K562 (cell line): Measurements from ENCODE around the gene PIGQ. TPM values are rescaled to one million over a fixed set of nuclear protein-coding genes. Genes with fewer than 3 reads are reported as not detected.

Experiments used
- ATAC-seq: fragments of 200-7000 bp; cut with Tn5 transposase; 3 replicates; pipeline ENCODE4 v1.9.1; 2020; ENCODE audit warnings: moderate library complexity
- BruUV-seq: library from RNA; stranded (reverse); fragments of 400-500 nt; replicated peaks from 2 replicates; lab custom pipeline; 2021; lab: Mats Ljungman, UMichigan
- CTCF ChIA-PET: fragments of 300-600 bp; formaldehyde crosslinking; extraction: SDS; loops from one replicate; lab custom pipeline; 2021; ENCODE audit warnings: low intra/inter-chr PET ratio; lab: Yijun Ruan, JAX
- POLR2A ChIA-PET: fragments of 300-600, 350-650 bp; sonication (Branson Sonifier 250); formaldehyde crosslinking; extraction: SDS; loops from one replicate; lab custom pipeline; 2021; ENCODE audit warnings: antibody characterized with exemption, inconsistent platforms; lab: Yijun Ruan, JAX
- DNase-seq, 4 experiments: peaks; one replicate each; pipeline versions ENCODE4 v3.0.0 to v3.0.0-alpha.2; 2011 to 2018; ENCODE audit warnings: low spot score in 3 of 4, mixed read lengths in 3 of 4; ENCODE audit errors: extremely low read depth in 1 of 4
- FAIRE-seq: peaks from 2 replicates; lab custom pipeline; 2011; peaks lifted over from hg19 to GRCh38; lab: Jason Lieb, UNC
- H2AFZ ChIP-seq: 2 replicates; pipeline ENCODE4 v1.6.0; 2011; ENCODE audit warnings: low read depth, low read length, control low read depth, inconsistent platforms
- H3K27ac ChIP-seq: fragments of 200-600 bp; 3 replicates; pipeline ENCODE4 v1.8.0; 2011; ENCODE audit warnings: low read depth, mild to moderate bottlenecking, control low read depth, inconsistent platforms, low read length, moderate library complexity, mixed read lengths; ENCODE audit errors: extremely low read depth
- H3K27me3 ChIP-seq, 2 experiments: fragments of 300-600 bp in 1 of 2; 2 replicates in 1 of 2; 3 replicates in 1 of 2; pipeline versions ENCODE4 v1.6.0 to v1.8.0; 2011; ENCODE audit warnings: inconsistent platforms in 2 of 2, low read length in 2 of 2, mild to moderate bottlenecking in 1 of 2, mixed read lengths in 1 of 2, moderate library complexity in 1 of 2; ENCODE audit not compliant: control insufficient read depth in 2 of 2, insufficient read depth in 2 of 2
- H3K36me3 ChIP-seq: fragments of 300-600 bp; 3 replicates; pipeline ENCODE4 v1.8.0; 2011; ENCODE audit warnings: mild to moderate bottlenecking, low read length, inconsistent platforms; ENCODE audit not compliant: control insufficient read depth, insufficient read depth
- H3K4me1 ChIP-seq, 2 experiments: fragments of 200-600 bp in 1 of 2; replicated peaks in 1 of 2; 2 replicates in 1 of 2; 3 replicates in 1 of 2; pipeline versions ENCODE4 v1.5.1 to v1.8.0; 2011; ENCODE audit warnings: inconsistent platforms in 2 of 2, low read length in 2 of 2, mild to moderate bottlenecking in 1 of 2, mixed read lengths in 1 of 2, moderate library complexity in 1 of 2; ENCODE audit not compliant: control insufficient read depth in 2 of 2, insufficient read depth in 2 of 2
- H3K4me2 ChIP-seq: 2 replicates; pipeline ENCODE4 v1.6.1; 2011; ENCODE audit warnings: low read length, control low read depth, inconsistent platforms, mixed read lengths; ENCODE audit not compliant: insufficient read depth
- H3K4me3 ChIP-seq: fragments of 200-600 bp; sonication (generic), shearing (Covaris generic); 2 replicates; pipeline ENCODE4 v1.5.1; 2016; ENCODE audit warnings: control low read depth, inconsistent platforms
- H3K79me2 ChIP-seq: fragments of 200-600 bp; 3 replicates; pipeline ENCODE4 v1.8.0; 2011; ENCODE audit warnings: low read length, inconsistent platforms; ENCODE audit not compliant: control insufficient read depth, insufficient read depth
- H3K9ac ChIP-seq, 2 experiments: 2 replicates each; pipeline versions ENCODE4 v1.6.0 to v1.6.1; 2011; ENCODE audit warnings: low read depth in 2 of 2, low read length in 2 of 2, control low read depth in 1 of 2, inconsistent platforms in 1 of 2, mild to moderate bottlenecking in 1 of 2, mixed read lengths in 1 of 2; ENCODE audit not compliant: insufficient read depth in 1 of 2
- H3K9me1 ChIP-seq: one replicate; pipeline ENCODE4 v1.6.0; 2011; ENCODE audit warnings: inconsistent platforms, mild to moderate bottlenecking, low read length, moderate library complexity; ENCODE audit not compliant: control insufficient read depth, insufficient read depth
- H3K9me3 ChIP-seq: replicated peaks from 2 replicates; pipeline ENCODE4 v1.5.1; 2011; ENCODE audit warnings: low read depth, low read length, inconsistent platforms; ENCODE audit not compliant: control insufficient read depth, insufficient read depth
- H4K20me1 ChIP-seq: replicated peaks from 2 replicates; pipeline ENCODE4 v1.6.1; 2011; ENCODE audit warnings: low read length, inconsistent platforms, mixed read lengths; ENCODE audit not compliant: control insufficient read depth, insufficient read depth
- ATF3 ChIP-seq, 2 experiments: fragments of 450-650 bp in 1 of 2; sonication (generic) in 1 of 2; formaldehyde crosslinking in 1 of 2; IDR thresholded peaks in 1 of 2; conservative IDR thresholded peaks in 1 of 2; 2 replicates each; pipeline versions ENCODE4 v1.6.1 to v1.8.1; 2016 to 2023; ENCODE audit warnings: mild to moderate bottlenecking in 2 of 2, moderate library complexity in 2 of 2, inconsistent platforms in 1 of 2, missing genetic modification reagents in 1 of 2
- BCL6 ChIP-seq: fragments of 250-450 bp; sonication (Bioruptor Pico); IDR thresholded peaks from 2 replicates; pipeline ENCODE4 v1.4.0; 2020
- DDX20 ChIP-seq: fragments of 450-650 bp; IDR thresholded peaks from 2 replicates; pipeline ENCODE4 v1.6.1; 2016; ENCODE audit warnings: missing genetic modification characterization, low read depth, mild to moderate bottlenecking, missing compliant biosample characterization, moderate library complexity
- HDAC3 ChIP-seq: fragments of 450-650 bp; IDR thresholded peaks from 2 replicates; pipeline ENCODE4 v1.6.1; 2018; ENCODE audit warnings: borderline replicate concordance, mild to moderate bottlenecking, moderate library complexity; ENCODE audit not compliant: partially characterized antibody
- KLF10 ChIP-seq: fragments of 250-450 bp; sonication (Bioruptor Pico); IDR thresholded peaks from 2 replicates; pipeline ENCODE4 v1.6.1; 2021; ENCODE audit warnings: matching md5 sums
- POLR2AphosphoS2 ChIP-seq: IDR thresholded peaks from 2 replicates; pipeline ENCODE4 v1.6.1; 2012; ENCODE audit warnings: low read length, improper control_type of control experiment
- SRF ChIP-seq, 2 experiments: fragments of 250-450, 450-650 bp in 1 of 2; sonication (Bioruptor Pico) in 1 of 2; sonication (generic) in 1 of 2; formaldehyde crosslinking; IDR thresholded peaks; 2 replicates each; pipeline versions ENCODE4 v1.5.0 to v1.5.1; 2020 to 2022; ENCODE audit warnings: mild to moderate bottlenecking in 1 of 2, missing genetic modification reagents in 1 of 2
- XRCC5 ChIP-seq: fragments of 200-400 bp; formaldehyde crosslinking; IDR thresholded peaks from 2 replicates; pipeline ENCODE4 v1.6.1; 2017; ENCODE audit warnings: low read depth, mild to moderate bottlenecking, low read length
- ZKSCAN1 ChIP-seq: fragments of 150-350 bp; IDR thresholded peaks from 2 replicates; pipeline ENCODE4 v1.6.1; 2016; ENCODE audit warnings: low read depth, low read length
- ZNF140 ChIP-seq: fragments of 250-450 bp; sonication (Bioruptor Pico); IDR thresholded peaks from 2 replicates; pipeline ENCODE4 v1.8.0; 2021; ENCODE audit warnings: moderate library complexity, mild to moderate bottlenecking, inconsistent platforms
- ZSCAN29 ChIP-seq: fragments of 450-650 bp; IDR thresholded peaks from 2 replicates; pipeline ENCODE4 v1.6.1; 2017
- whole genome bisulfite sequencing: fragments of 100-300 bp; shearing (Covaris generic); methylation state at CpG from one replicate; pipeline ENCODE4 v1.1.6; 2016; ENCODE audit warnings: low coverage, mixed read lengths; ENCODE audit not compliant: insufficient coverage; ENCODE audit errors: missing lambda C conversion rate; 5-methylcytosine and 5-hydroxymethylcytosine counted together
- in situ Hi-C: fragments of 300-500 bp; cut with MboI; formaldehyde crosslinking; loops from 4 replicates; pipeline ENCODE4 v1.15.0; 2018; ENCODE audit warnings: inconsistent platforms, mixed read lengths
- intact Hi-C: fragments of 100-400 bp; cut with micrococcal nuclease; formaldehyde crosslinking; loops from 2 replicates; pipeline ENCODE4 v1.14.2; 2022
- polyA plus RNA-seq, 8 experiments: library from polyadenylated mRNA; depleted of rRNA in 4 of 8; stranded (reverse) in 5 of 8; unstranded in 3 of 8; fragments of >200 nt; fragmentation: Nextera tagmentation in 2 of 8; fragmentation: Illumina TruSeq in 1 of 8; extraction: Ambion mirVana in 2 of 8; extraction: Trizol in 1 of 8; gene quantifications; 2 replicates each; pipeline versions ENCODE4 v1.2.1 to v1.2.3, GENCODE V29; 2011 to 2014; ENCODE audit warnings: inconsistent platforms in 1 of 8, missing spikeins in 1 of 8
- total RNA-seq, 7 experiments: library from RNA; depleted of rRNA in 6 of 7; stranded (reverse); fragments of >200 nt in 6 of 7; fragmentation: Illumina TruSeq in 2 of 7; extraction: Trizol in 2 of 7; gene quantifications; 2 replicates each; pipeline versions ENCODE4 v1.2.1 to v1.2.3, GENCODE V29; 2011 to 2021; ENCODE audit warnings: low replicate concordance in 1 of 7
- TF ChIP-seq, protein P1 (sequence below): fragments of 250-450 bp; sonication (Bioruptor Pico); IDR thresholded peaks from 2 replicates; pipeline ENCODE4 v1.9.0; 2021; ENCODE audit warnings: mild to moderate bottlenecking, inconsistent platforms
- TF ChIP-seq, protein P2 (sequence below): fragments of 250-450 bp; sonication (Bioruptor Pico); IDR thresholded peaks from 2 replicates; pipeline ENCODE4 v1.5.0; 2020; ENCODE audit warnings: mild to moderate bottlenecking, borderline replicate concordance
- TF ChIP-seq, protein P3 (sequence below): fragments of 450-650 bp; IDR thresholded peaks from 2 replicates; pipeline ENCODE4 v1.7.1; 2018; ENCODE audit warnings: mild to moderate bottlenecking, low read depth; ENCODE audit not compliant: partially characterized antibody

PIGQ gene
- total and polyA plus RNA-seq, 9 of the 15 experiments (the other 6 are each of a cell fraction or from before 2014, with no cell fraction given) = 0.20 to 49.6 (median 11.7) TPM

- CTCF ChIA-PET = no interaction called here
- POLR2A ChIA-PET = interaction anchor here (1.0 to 1.1 kb wide), 2 partner anchors 10 to 17 kb away, joined by 4 to 5 read pairs; partner anchors contain the start of gene CAPN15
- no peak for FAIRE-seq
- intact Hi-C loops (no loop called here), in situ Hi-C loops (no loop called here)
- Histone ChIP-seq H3K4me2 (no peak overlapping the region), H3K4me3 (no peak overlapping the region), H2AFZ (no peak overlapping the region), H3K27me3 (no peaks in the 10 kb centered on the region), H4K20me1 (peaks cover 4% of the 10 kb centered on the region; the same call in 1 of the 2 replicates), H3K4me1 (peaks cover 2 to 80% of the 10 kb centered on the region in 2 experiments; a peak in 3 of 5 replicates), H3K27ac (no peak overlapping the region), H3K9ac (no peak overlapping the region), H3K79me2 (peaks cover 96% of the 10 kb centered on the region), H3K9me1 (peaks cover 7% of the 10 kb centered on the region), H3K36me3 (peaks cover 69% of the 10 kb centered on the region; the same call in 1 of the 3 replicates), H3K9me3 (no peaks in the 10 kb centered on the region)
- no TSS peak for BruUV-seq
- WGBS = 98% methylated on average over 7 of the region's 17 CpGs
- no peak for ATAC-seq
- DNase-seq = no peak
- TF ChIP-seq, protein P1, sequence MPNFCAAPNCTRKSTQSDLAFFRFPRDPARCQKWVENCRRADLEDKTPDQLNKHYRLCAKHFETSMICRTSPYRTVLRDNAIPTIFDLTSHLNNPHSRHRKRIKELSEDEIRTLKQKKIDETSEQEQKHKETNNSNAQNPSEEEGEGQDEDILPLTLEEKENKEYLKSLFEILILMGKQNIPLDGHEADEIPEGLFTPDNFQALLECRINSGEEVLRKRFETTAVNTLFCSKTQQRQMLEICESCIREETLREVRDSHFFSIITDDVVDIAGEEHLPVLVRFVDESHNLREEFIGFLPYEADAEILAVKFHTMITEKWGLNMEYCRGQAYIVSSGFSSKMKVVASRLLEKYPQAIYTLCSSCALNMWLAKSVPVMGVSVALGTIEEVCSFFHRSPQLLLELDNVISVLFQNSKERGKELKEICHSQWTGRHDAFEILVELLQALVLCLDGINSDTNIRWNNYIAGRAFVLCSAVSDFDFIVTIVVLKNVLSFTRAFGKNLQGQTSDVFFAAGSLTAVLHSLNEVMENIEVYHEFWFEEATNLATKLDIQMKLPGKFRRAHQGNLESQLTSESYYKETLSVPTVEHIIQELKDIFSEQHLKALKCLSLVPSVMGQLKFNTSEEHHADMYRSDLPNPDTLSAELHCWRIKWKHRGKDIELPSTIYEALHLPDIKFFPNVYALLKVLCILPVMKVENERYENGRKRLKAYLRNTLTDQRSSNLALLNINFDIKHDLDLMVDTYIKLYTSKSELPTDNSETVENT (CRISPR knock-in tag) = no peak
- TF ChIP-seq ZKSCAN1 (no peak), DDX20 (no peak), ZNF140 (CRISPR knock-in tag) (no peak), HDAC3 (no peak), XRCC5 (no peak), ATF3 (IDR thresholded peaks at IDR 0.05) (no peak), ATF3 (CRISPR knock-in tag; conservative IDR thresholded peaks at IDR 0.05) (no peak), POLR2AphosphoS2 (no peak), KLF10 (no peak), BCL6 (CRISPR knock-in tag) (no peak), ZSCAN29 (no peak), SRF (CRISPR knock-in tag; IDR thresholded peaks at IDR 0.05) (no peak)
- TF ChIP-seq, protein P2, sequence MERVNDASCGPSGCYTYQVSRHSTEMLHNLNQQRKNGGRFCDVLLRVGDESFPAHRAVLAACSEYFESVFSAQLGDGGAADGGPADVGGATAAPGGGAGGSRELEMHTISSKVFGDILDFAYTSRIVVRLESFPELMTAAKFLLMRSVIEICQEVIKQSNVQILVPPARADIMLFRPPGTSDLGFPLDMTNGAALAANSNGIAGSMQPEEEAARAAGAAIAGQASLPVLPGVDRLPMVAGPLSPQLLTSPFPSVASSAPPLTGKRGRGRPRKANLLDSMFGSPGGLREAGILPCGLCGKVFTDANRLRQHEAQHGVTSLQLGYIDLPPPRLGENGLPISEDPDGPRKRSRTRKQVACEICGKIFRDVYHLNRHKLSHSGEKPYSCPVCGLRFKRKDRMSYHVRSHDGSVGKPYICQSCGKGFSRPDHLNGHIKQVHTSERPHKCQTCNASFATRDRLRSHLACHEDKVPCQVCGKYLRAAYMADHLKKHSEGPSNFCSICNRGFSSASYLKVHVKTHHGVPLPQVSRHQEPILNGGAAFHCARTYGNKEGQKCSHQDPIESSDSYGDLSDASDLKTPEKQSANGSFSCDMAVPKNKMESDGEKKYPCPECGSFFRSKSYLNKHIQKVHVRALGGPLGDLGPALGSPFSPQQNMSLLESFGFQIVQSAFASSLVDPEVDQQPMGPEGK = no peak
- TF ChIP-seq, protein P3, sequence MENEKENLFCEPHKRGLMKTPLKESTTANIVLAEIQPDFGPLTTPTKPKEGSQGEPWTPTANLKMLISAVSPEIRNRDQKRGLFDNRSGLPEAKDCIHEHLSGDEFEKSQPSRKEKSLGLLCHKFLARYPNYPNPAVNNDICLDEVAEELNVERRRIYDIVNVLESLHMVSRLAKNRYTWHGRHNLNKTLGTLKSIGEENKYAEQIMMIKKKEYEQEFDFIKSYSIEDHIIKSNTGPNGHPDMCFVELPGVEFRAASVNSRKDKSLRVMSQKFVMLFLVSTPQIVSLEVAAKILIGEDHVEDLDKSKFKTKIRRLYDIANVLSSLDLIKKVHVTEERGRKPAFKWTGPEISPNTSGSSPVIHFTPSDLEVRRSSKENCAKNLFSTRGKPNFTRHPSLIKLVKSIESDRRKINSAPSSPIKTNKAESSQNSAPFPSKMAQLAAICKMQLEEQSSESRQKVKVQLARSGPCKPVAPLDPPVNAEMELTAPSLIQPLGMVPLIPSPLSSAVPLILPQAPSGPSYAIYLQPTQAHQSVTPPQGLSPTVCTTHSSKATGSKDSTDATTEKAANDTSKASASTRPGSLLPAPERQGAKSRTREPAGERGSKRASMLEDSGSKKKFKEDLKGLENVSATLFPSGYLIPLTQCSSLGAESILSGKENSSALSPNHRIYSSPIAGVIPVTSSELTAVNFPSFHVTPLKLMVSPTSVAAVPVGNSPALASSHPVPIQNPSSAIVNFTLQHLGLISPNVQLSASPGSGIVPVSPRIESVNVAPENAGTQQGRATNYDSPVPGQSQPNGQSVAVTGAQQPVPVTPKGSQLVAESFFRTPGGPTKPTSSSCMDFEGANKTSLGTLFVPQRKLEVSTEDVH = no peak
These were observed 33.0 kb upstream of the PIGQ start for GRCh38 chr16:536746-537145.
